HepG2 (cell line): ENCODE measurements around the gene PSMA2. TPM values are rescaled to one million over a fixed set of nuclear protein-coding genes. Genes with fewer than 3 reads are reported as not detected.

Experiments
- AHDC1 ChIP-seq: sonication (generic); formaldehyde crosslinking; IDR thresholded peaks from 2 replicates; pipeline ENCODE4 v1.5.1; 2020; ENCODE audit warnings: mild to moderate bottlenecking, missing genetic modification reagents, borderline replicate concordance
- HHEX ChIP-seq: IDR thresholded peaks from 2 replicates; pipeline ENCODE4 v1.6.1; 2016; ENCODE audit warnings: control low read depth
- LCORL ChIP-seq, 2 experiments: fragments of 450-650 bp in 1 of 2; sonication (generic) in 1 of 2; formaldehyde crosslinking in 1 of 2; IDR thresholded peaks; 2 replicates each; pipeline versions ENCODE4 v1.5.0 to v1.6.1; 2017 to 2020; ENCODE audit warnings: antibody characterized with exemption in 1 of 2, missing genetic modification reagents in 1 of 2
- MEIS2 ChIP-seq: sonication (generic); formaldehyde crosslinking; IDR thresholded peaks from 2 replicates; pipeline ENCODE4 v1.9.0; 2021; ENCODE audit warnings: mild to moderate bottlenecking, missing genetic modification reagents
- NFKBIZ ChIP-seq: IDR thresholded peaks from 2 replicates; pipeline ENCODE4 v1.6.1; 2018; ENCODE audit warnings: missing genetic modification reagents, missing compliant biosample characterization
- PHB2 ChIP-seq: fragments of 450-650 bp; IDR thresholded peaks from 2 replicates; pipeline ENCODE4 v1.6.1; 2018; ENCODE audit not compliant: partially characterized antibody
- SSRP1 ChIP-seq: IDR thresholded peaks from 2 replicates; pipeline ENCODE4 v1.6.1; 2016; ENCODE audit warnings: control low read depth
- ZEB1 ChIP-seq: IDR thresholded peaks from 2 replicates; pipeline ENCODE4 v1.6.1; 2012; ENCODE audit warnings: mild to moderate bottlenecking, low read depth, inconsistent platforms; ENCODE audit not compliant: insufficient replicate concordance
- ZNF30 ChIP-seq: sonication (generic); formaldehyde crosslinking; IDR thresholded peaks from 2 replicates; pipeline ENCODE4 v1.5.0; 2020; ENCODE audit warnings: mild to moderate bottlenecking, missing genetic modification reagents
- ZNF318 ChIP-seq: sonication (generic); formaldehyde crosslinking; IDR thresholded peaks from 2 replicates; pipeline ENCODE4 v1.4.0; 2020; ENCODE audit warnings: mild to moderate bottlenecking, missing genetic modification reagents
- ZNF367 ChIP-seq: sonication (generic); formaldehyde crosslinking; IDR thresholded peaks from 2 replicates; pipeline ENCODE4 v1.4.0; 2020; ENCODE audit warnings: missing genetic modification reagents, borderline replicate concordance
- ZNF772 ChIP-seq: sonication (generic); formaldehyde crosslinking; IDR thresholded peaks from 2 replicates; pipeline ENCODE4 v1.5.0; 2020; ENCODE audit warnings: mild to moderate bottlenecking, missing genetic modification reagents
- ZNF775 ChIP-seq: sonication (generic); formaldehyde crosslinking; IDR thresholded peaks from 2 replicates; pipeline ENCODE4 v1.4.0; 2020; ENCODE audit warnings: missing genetic modification reagents, mild to moderate bottlenecking, moderate library complexity, borderline replicate concordance
- ZSCAN20 ChIP-seq: sonication (generic); formaldehyde crosslinking; IDR thresholded peaks from 2 replicates; pipeline ENCODE4 v1.4.0; 2020; ENCODE audit warnings: missing genetic modification reagents, mild to moderate bottlenecking, borderline replicate concordance
- polyA plus RNA-seq, 8 experiments: library from polyadenylated mRNA; depleted of rRNA in 3 of 8; stranded (reverse) in 7 of 8; unstranded in 1 of 8; fragments of >200 nt; fragmentation: Illumina TruSeq in 4 of 8; extraction: Trizol in 4 of 8; gene quantifications; 2 replicates each; pipeline versions ENCODE4 v1.2.1 to v1.2.3, GENCODE V29; 2011 to 2016; ENCODE audit warnings: low read depth in 4 of 8, missing spikeins in 1 of 8, mixed read lengths in 1 of 8; ENCODE audit not compliant: insufficient read depth in 1 of 8
- total RNA-seq, 5 experiments: library from RNA; depleted of rRNA; stranded (reverse); fragments of >200 nt; fragmentation: Illumina TruSeq; extraction: Trizol; gene quantifications; 2 replicates each; pipeline ENCODE4 v1.2.3, GENCODE V29; 2016; ENCODE audit warnings: low read depth in 1 of 5
- TF ChIP-seq, protein P1 (sequence below): sonication (generic); formaldehyde crosslinking; IDR thresholded peaks from 2 replicates; pipeline ENCODE4 v1.5.0; 2020; ENCODE audit warnings: mild to moderate bottlenecking, low read depth, missing genetic modification reagents, borderline replicate concordance

The PSMA2 gene
- total and polyA plus RNA-seq, 2 of the 13 experiments (the other 11 are each of a cell fraction or from before 2014, with no cell fraction given) = 125 to 266 TPM

DNA sequence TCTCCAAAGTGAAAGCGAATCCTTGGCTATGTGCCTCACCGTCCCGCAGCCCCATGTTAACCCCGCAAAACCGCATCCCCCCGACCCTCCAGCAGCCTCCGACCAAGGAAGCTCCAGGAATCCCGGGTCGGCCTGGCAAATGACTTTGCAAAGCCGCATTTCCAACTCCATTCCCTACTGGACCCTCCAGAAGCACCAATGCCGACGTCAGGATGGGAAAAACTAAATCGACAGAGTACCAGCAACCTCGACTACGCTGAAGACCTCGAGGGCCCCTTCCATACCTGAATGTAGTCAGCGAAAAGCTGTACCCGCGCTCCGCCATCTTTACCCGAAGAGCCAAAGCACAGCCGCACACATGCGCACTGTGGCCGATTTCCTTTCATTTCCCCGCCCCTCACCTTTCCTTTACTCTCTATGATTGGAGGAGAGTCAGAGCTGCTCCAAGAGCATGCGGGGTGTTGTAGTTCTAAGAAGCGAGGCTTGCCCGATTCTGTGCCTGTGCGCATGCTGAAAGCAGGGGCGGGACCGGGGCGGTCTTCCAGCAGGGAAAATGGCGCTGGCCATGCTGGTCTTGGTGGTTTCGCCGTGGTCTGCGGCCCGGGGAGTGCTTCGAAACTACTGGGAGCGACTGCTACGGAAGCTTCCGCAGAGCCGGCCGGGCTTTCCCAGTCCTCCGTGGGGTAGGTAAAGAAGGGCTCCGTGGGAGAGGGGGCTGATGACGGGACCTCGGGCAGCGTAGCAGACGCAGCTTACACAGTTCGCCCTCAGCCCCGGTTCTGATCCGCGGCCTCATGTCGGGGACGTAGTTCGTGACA, at the start of gene PSMA2, which contains the start of gene MRPL32 (continued):
- TF ChIP-seq MEIS2 (CRISPR knock-in tag) (no peak), AHDC1 (no peak), LCORL (IDR thresholded peaks at IDR 0.05) (no peak), LCORL (CRISPR knock-in tag; IDR thresholded peaks at IDR 0.05) (no peak), ZNF30 (CRISPR knock-in tag) (no peak), ZNF367 (CRISPR knock-in tag) (no peak), ZNF772 (CRISPR knock-in tag) (peak; percentile 88; the same call in 1 of the 2 replicates), NFKBIZ (CRISPR knock-in tag) (no peak), HHEX (no peak), ZNF318 (CRISPR knock-in tag) (no peak), SSRP1 (CRISPR knock-in tag) (peak; percentile 26; the same call in 1 of the 2 replicates), PHB2 (no peak), ZNF775 (CRISPR knock-in tag) (no peak), ZSCAN20 (CRISPR knock-in tag) (no peak), ZEB1 (no peak)
- TF ChIP-seq, protein P1, sequence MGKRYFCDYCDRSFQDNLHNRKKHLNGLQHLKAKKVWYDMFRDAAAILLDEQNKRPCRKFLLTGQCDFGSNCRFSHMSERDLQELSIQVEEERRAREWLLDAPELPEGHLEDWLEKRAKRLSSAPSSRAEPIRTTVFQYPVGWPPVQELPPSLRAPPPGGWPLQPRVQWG (CRISPR knock-in tag) = no peak
